SIG-M5 treated with dmso at 0.1 percent for 504 hours (cell line): ENCODE results near the gene SYNE4.
"Not testable (repeated sequence)": the region's sequence is repeated elsewhere in the genome, so short reads cannot be mapped to it uniquely, and the experiment has no call there.

ENCODE experiments used
- DNase-seq: peaks from one replicate; lab custom pipeline; 2025; ENCODE audit not compliant: unreplicated experiment; lab: John Stamatoyannopoulos, UW

SYNE4 gene

DNA sequence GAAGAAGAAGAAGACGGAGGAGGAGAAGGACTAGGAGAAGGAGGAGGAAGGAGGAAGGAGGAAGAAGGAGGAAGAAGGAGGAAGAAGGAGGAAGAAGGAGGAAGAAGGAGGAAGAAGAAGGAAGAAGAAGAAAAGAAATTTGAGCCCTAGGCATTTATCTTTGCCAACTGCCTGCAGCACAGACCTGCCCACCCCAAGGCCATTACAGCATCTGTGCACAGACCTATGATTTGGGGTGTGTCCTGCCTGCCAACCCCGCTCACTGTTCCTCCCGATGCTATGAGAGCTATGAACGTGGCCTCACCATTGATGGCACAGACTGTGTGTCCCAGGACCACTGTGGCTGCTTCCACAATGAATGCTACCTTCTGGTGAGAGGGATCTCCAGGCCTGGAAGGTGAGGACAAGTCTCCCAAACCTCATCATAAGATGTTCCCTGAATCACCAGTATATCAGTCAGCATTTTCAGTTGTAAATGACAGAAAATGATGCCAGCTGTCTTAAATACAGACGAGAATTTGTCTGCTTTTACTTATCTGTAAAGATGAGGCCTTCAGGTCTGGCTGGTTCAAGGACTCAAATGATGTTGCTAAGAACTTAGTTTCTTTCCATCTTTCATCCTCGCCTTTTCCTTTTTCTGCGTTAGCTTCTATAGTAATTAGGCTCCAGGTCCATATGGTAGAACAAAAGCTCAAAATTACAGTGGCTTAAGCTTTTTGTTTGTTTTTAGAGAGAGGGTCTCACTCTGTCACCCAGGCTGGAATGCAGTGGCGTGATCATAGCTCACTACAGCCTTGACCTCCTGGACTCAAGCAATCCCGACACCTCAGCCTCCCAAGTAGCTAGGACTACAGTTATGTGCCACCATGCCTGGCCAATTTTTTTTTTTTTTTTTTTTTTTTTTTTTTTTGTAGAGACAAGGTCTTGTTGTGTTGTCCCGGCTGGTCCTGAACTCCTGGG lies 17.6 kb downstream of the SYNE4 start:
- DNase-seq = no peak

DNA sequence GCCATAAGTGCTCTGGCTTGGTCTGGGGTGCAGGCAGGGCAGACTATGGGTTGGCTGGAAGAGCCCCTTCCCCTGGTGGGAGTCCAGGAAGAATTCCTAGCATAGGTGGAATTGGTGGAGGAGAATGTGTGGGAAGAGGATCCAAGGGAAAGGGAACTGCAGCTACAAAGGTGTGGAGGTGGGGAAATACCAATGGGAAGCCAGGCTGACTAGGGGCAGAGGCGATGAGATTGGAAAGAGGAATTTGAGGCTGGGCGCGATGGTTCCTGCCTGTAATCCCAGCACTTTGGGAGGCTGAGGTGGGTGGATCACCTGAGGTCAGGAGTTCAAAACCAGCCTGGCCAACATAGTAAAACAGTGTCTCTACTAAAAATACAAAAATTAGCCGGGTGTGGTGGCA lies 18.5 kb downstream of the SYNE4 start:
- no peak for DNase-seq

DNA sequence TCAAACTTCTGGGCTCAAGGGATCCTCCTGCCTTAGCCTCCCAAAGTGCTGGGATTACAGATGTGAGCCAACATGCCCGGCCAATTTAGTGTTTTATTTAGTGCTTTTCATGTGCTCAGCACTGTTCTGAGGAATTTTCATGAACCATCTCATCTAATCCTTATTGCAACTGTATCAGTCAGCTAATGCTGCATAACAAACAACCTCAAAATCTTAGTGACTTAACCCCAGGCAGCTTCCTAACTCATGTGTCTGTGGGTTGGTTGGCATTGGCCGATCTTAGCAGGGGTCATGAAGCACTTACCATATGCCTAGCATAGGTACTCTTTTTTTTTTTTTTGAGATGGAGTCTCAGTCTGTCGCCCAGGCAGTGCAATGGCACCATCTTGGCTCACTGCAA lies 19.8 kb downstream of the SYNE4 start:
- no peak for DNase-seq

DNA sequence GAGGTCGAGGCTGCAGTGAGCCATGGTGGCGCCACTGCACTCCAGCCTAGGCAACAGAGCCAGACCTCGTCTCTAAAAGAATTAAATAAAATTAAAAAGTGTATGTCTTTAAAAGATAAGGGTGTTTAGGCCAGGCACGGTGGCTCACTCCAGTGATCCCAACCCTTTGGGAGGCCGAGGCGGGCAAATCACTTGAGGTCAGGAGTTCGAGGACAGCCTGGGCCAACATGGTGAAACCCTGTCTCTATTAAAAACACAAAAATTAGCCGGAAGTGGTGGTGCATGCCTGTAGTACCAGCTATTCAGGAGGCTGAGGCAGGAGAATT lies 21.1 kb downstream of the SYNE4 start:
- no peak for DNase-seq

DNA sequence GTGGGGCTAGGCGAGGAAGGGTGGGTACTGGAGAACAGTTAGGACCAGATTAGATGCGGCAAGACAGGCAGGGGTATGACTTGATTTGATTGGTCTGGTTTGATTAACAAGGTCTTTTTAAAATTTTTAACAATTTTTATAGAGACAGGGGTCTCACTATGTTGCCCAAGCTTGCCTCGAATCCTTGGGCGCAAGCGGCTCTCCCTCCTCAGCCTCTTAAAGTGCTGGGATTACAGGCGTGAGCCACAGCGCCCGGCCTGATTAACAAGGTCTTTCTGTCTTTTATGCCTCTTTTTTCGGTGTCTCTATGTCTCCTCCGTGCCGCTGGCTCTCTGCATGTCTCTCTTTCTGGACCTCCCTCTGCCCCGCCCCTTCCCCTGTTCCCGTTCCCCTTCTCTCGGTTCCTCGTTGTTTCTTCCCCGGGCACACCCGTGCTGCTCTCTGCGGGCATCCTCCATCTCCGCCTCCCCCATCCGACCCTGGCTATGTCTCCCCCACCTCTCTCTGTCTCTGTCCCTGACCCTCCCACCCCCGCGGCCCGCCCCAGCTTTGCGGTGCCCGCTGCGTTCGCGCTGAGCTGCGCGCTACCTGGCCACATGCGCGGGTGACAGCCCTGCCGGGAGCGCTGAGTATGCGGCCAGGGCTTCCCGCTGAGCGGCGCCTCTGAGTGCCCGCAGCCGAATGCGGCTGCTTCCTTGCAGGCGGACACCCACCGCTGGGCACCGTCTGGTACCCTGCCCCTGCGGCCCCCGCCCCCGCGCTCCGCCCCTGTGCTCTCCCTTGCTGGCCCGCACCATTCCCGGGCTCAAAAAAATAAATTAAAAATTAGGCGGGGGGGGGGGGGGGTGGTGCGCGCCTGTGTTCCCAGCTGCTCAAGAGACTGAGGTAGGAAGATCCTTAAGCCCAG lies 21.7 kb downstream of the SYNE4 start:
- DNase-seq = peak; percentile 76

DNA sequence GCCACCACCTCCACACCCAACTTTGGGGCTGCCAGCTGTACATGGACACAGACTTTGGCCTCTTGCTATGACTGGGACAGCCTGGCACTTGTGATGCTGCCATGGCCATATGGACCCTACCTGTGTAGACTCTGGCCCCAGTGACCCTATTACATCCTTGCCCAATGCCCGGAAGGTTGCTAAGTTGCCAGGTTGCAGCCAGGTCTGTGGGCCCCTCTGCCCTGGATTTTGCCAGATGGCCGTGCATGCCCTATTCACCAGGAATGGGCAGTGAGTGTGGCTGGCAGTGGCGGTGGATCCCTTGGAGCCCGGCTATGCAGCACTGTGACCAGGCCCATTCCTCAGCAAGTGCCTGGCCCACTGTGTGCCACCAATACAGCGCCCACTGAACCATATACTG lies 22.5 kb downstream of the SYNE4 start:
- no peak for DNase-seq

DNA sequence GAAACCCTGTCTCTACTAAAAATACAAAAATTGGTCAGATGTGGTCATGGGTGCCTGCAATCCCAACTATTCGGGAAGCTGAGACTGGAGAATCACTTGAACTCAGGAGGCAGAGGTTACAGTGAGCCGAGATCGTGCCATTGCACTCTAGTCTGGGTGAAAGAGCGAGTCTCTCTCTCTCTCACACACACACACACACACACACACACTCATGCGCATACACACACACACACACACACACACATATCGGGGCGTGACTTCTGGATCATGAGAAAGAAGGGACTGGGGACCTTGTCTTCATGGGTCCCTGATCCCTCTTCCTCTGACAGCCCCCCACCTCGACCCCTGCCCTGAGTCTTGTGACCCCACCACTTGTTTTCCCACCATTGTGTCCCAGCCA lies 25.4 kb downstream of the SYNE4 start:
- no peak for DNase-seq

DNA sequence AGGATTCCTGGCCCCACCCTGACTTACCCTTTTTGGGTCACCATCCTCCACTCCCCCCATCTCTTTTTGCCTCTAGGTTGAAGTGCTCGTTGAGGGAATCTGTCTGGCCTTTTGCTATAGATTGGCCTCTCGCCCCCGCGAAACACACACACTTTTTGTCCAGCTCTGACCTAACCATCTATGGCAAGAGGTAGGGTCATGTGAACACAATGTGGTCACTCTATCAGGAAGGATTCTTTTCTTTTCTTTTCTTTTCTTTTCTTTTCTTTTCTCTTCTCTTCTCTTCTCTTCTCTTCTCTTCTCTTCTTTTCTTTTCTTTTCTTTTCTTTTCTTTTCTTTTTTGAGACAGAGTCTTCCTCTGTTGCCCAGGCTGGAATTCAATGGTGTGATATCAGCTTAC lies 27.6 kb downstream of the SYNE4 start:
- DNase-seq = not testable (repeated sequence)

DNA sequence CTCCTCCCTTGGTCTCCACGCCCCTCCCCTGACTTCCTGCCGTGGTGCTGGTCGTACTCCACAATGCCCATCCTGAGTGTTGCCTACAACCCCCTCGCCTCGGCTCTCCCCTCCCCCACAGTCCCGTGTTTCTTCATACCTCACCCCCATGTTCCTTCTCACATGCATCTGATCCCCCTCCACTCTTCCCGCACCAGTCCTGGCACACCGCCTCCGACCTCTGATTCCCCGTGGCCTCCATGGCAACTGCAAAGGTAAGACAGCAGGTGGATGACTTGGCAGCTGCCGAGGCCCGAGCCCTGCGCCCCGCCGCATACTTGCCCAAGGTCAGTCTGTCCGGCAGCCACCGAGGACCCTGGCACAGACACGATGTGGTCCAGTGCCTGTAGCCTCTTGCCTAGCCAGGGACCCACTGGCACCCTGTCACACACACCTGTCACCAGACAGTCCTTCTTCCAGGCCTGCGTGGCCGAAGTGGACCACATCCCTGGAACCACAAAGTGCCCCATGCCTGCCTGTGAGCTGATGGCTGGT lies 29.7 kb downstream of the SYNE4 start:
- DNase-seq = no peak

DNA sequence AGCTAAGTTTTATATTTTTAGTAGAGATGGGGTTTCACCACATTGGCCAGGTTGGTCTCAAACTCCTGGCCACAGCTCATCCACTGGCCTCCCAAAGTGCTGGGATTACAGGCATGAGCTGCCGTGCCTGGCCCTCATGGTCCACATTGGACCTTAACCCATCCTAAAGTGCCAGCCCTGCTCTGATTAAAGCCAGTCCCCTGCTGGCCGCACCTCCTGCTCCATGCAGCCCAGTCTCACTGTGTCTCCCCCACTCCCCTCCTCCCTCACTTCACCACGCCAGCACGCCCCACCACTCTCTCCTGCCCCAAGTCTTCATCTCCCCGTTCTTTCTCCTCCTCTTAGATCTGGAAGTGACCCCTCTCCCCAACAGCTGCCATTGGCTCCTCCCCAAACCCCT lies 30.3 kb downstream of the SYNE4 start:
- no peak for DNase-seq

DNA sequence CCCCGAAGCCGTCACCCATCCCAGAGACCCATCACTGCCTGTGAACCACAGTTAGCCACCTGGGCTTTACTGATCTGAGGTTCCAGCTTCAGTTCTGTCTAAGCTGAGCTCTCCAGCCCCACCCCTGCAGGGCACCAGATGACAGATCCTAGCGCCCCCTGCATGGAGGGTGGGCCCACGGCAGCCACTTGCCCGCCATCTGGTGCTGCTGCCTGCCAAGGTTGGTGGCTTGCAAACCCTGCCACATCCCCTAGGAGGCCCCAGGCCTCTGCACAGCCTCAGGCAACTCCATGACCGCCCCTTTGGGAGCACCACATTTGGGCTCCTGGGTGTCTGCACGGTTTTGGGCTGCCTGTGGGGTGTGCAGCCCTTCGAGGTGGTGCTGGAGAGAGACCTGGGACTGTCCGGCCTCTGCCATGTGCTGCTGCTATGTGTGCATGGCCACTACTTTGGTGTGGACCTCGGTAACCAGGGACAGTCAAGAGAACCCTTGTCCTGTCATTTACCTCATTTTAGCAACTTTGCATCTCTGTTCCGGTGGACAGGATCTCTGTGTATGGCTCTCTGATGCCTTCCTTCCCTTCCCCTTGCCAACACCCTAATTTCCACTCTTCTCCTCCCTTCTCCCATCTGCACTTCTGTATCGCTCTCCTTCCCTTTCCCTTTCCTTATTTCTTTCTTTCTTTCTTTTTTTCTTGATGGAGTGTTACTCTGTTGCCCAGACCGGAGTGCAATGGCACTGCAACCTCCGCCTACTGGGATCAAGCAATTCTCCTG lies 31.0 kb downstream of the SYNE4 start:
- DNase-seq = peak; percentile 23

DNA sequence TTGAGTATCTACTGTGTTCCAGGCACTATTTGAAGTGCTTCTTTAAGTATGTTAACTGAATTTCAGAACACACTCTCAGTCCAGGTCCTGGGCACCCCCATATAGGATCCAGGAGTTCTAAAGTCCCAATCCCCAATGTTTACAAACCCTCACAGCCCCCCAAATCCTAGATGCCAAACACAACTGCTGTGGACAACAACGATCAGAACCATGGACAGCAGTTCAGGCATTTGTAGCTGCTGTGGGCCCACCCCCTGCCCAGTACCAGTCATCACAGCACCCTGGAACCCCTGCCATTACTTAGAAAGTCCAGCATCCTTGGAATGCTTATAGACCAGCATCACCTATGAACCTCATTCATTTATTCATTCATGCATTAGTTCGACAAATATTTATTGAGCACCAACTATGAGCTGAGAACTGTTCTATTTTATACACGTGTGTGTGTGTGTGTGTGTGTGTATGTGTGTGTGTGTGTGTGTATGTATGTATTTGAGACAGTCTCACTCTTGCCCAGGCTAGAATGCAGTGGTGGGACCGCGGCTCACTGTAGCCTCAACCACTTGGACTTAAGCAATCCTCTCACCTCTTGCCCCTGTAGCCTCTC lies 32.9 kb downstream of the SYNE4 start:
- DNase-seq = no peak

DNA sequence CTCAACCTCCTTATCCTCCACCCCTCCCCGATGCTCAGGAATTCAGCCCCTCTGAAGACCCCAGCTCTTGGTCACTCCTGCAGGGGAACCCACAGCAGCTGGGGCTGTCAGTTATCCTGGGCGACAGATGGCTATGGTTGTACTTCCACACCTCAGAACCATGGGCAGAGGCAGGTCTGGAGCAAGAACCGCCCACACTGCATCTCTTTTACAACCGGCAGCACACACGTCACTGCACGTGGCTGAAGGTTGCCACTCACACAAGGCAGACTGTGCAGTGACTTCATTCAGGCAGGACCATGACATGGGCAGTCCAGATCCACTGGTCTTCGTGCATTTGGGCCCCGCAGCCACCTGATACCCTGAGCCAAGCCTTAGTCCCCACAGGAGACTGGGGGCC lies 35.1 kb downstream of the SYNE4 start:
- DNase-seq = no peak

DNA sequence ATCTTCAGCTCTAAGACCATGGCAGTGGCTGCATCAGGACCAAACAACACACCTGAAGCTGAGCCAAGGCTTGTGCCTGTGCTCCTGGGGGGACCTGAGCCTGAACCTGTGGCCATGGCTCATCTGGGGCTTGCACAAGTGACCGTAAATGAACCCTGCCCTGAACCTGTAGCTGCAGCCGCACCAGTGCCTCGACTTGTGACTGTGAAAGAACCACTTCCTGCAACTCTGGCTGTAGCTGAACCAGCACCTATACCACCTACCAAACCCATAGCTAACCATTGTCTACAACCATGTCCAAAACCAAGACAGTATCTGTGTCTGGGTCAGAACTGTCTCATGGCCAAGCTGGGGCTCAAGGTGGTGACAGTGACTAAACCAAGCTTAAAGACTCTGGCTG lies 41.8 kb downstream of the SYNE4 start:
- no peak for DNase-seq

DNA sequence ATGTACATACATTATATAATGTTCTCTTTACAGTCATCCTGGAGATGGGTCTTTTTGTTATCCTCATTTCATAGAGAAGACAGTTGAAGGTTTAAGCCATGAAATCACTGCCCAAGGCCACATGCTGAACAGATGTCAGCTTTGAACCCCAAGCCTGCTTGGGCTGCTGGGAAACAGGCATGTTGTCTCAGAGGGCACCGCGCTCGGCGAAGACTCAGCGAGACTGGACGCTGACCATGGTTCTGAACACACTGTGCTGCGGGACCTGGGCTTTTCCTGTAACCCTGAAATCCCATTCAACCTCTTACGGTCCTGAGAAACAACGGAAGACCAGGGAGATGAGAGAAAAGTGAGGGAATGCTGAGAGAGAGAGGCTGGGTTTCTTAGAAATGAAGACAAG lies 45.1 kb downstream of the SYNE4 start:
- DNase-seq = peak; percentile 23

DNA sequence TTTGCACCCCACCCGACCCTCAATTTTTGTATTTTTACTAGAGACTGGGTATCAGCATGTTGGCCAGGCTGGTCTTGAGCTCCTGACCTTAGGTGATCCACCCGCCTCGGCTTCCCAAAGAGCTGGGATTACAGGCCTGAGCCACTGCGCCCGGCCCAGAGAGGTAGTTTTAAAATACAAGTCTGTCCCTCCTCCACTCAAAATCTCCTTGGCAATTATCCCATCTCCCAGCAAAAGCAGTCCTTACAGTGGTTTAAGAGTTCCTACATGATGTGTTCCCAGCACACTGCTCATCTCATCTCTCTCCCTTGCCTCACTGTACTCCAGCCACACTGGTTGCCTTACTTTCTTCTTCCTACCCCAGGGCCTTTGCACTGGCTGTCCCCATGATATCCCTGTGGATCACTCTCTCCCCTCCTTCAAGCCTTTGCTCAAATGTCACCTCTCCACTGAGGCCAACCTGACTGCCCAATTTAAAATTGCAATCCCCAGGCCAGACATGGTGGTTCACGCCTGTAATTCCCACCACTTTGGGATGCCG lies 48.1 kb downstream of the SYNE4 start:
- DNase-seq = no peak

DNA sequence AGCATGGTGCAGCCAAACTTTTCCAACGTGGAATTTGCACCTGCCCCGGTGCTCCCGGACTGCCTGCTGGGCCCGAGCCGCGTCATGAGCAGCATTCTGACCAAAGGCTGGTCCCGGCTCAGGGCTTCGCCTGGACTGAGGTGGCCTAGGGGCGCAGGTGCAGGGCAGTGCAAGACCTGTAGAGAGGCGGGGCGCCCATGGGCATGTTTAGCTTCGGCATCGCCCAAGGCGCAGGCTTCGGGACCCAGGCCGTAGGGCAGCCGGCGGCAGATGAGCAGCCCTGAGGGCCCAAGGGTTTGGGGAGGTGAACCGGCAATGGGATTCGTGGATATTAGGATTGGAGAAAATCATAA lies 48.7 kb downstream of the SYNE4 start:
- DNase-seq = no peak

DNA sequence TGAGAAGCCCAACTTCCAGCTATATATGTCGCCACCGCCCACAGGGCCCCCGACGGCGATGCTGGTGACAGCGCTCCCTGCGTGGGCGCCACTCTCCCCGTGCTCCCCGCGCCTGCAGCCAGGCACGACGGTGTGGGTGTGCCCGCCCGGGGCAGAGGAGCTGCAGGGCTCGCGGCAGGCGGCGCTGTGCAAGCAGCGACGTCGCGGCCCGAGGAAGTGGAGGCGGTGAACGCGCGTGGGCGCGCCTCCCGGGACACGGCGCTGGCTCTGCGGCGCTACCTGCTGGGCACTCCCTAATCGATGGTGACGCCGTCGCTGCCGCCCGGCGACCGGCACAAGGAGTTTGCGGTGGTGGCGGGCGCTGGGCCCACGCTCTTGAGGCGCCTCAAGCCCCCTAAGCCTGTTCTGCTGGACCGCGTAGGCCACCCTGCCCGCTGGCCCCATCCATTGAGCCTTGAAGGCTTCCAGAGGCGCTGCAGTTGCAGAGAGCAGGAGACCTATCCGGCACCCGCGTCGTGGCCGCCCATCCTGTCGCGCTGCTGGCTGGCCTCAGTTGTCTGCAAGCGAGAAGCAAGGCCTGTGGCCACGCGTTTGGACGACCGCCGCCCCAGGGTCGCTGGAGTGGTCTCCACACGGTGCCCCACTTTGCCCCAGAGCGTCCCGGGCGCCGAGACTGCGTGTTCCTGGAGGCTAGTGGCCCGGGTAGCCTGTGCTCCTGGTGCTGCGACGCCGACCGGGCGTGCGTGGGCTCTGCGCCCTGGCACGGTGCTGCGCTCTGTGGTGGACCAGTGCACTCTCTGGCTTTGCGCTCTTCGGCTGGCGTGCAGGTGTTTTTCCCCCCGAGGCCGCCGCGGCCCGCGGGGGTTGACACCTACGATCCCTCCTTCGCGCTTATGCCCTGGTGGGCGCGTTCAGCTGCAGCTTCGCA lies 49.3 kb downstream of the SYNE4 start:
- no peak for DNase-seq

DNA sequence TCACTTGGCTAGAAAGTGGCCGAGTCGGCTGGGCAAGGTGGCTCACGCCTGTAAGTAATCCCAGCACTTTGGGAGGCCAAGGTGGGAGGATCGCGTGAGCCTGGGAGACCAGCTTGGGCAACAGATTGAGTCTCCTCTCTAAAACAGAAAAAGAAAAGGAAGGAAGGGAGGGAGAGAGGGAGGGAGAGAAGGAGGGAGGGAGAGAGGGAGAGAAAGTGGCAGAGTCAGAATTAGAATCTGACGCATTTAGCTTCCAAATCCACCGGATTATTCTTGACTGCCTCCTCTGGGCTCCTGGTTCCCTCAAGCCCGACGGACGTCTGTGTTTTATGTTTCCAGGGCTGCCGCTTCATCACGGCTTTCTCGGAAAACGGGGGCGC lies 50.0 kb downstream of the SYNE4 start:
- no peak for DNase-seq
